ENCODE data around the gene OR5H1. TPM values are rescaled to one million over a fixed set of nuclear protein-coding genes. Genes with fewer than 3 reads are reported as not detected.

OR5H1 gene
- total RNA-seq, 2 donors from 2014 or later, result not detected

DNA sequence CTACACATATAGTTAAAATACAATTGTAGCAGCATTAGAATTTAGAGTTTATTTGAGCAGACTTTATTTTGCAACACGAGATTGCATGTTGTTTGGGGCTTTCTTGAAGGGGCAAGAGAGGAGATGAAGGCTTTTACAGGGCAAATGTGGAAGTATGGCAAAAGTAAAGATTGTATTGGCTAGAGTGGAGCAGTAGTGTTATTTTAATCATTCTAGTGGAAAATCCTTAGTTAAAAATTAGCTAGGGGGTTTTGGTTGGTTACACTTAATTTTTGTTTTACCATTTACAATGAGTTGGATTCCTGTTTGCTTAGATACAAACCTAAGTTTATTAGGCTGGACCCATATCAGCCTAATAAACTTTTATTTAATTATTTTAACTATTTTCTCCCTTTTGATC lies 40.5 kb downstream of the OR5H1 start:
- DNase-seq (ENCODE audit: low spot score) (no peak), ATAC-seq (ENCODE audit: insufficient number of reproducible peaks, low FRiP score, low read depth) (no peak)
- TF ChIP-seq, protein P1, sequence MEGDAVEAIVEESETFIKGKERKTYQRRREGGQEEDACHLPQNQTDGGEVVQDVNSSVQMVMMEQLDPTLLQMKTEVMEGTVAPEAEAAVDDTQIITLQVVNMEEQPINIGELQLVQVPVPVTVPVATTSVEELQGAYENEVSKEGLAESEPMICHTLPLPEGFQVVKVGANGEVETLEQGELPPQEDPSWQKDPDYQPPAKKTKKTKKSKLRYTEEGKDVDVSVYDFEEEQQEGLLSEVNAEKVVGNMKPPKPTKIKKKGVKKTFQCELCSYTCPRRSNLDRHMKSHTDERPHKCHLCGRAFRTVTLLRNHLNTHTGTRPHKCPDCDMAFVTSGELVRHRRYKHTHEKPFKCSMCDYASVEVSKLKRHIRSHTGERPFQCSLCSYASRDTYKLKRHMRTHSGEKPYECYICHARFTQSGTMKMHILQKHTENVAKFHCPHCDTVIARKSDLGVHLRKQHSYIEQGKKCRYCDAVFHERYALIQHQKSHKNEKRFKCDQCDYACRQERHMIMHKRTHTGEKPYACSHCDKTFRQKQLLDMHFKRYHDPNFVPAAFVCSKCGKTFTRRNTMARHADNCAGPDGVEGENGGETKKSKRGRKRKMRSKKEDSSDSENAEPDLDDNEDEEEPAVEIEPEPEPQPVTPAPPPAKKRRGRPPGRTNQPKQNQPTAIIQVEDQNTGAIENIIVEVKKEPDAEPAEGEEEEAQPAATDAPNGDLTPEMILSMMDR (IDR thresholded peaks at IDR 0.05), result no peak
- H3K4me1 ChIP-seq (ENCODE audit: control insufficient read depth in 1 of 2, low read depth in 2 of 2), result no peaks in the 10 kb centered on the region
- H3K27me3 ChIP-seq (replicated peaks; ENCODE audit: insufficient read depth), result no peaks in the 10 kb centered on the region
- H3K27ac ChIP-seq, result no peak overlapping the region
- no peaks in the 10 kb centered on the region for H3K9me3 ChIP-seq
- no peaks in the 10 kb centered on the region for H3K36me3 ChIP-seq
- H3K4me3 ChIP-seq, result no peak overlapping the region

DNA sequence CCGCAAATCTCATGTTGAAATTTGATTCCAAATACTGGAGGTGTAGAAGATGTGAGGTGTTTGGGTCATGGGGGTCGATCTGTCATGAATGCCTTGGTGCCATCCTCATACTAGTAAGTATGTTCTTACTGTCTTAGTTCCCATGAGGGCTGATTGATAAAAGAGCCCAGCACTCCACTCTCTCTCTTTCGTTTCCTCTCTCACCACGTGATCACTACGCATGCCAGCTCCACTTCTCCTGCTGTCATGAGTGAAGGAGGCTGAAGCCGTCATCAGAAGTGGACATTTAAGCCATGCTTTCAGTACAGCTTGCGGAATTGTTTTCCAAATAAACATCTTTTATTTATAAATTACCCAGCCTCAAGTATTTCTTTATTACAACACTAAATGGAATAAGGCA lies 42.1 kb downstream of the OR5H1 start:
- H3K27ac ChIP-seq, result no peak overlapping the region
- DNase-seq (ENCODE audit: low spot score) (no peak), ATAC-seq (ENCODE audit: insufficient number of reproducible peaks, low FRiP score, low read depth) (no peak)
- no peaks in the 10 kb centered on the region for H3K9me3 ChIP-seq
- TF ChIP-seq, protein P1 (IDR thresholded peaks at IDR 0.05), result no peak
- no peaks in the 10 kb centered on the region for H3K36me3 ChIP-seq
- no peaks in the 10 kb centered on the region for H3K4me1 ChIP-seq (ENCODE audit: control insufficient read depth in 1 of 2, low read depth in 2 of 2)
- H3K4me3 ChIP-seq, result no peak overlapping the region
- H3K27me3 ChIP-seq (replicated peaks; ENCODE audit: insufficient read depth), result no peaks in the 10 kb centered on the region

DNA sequence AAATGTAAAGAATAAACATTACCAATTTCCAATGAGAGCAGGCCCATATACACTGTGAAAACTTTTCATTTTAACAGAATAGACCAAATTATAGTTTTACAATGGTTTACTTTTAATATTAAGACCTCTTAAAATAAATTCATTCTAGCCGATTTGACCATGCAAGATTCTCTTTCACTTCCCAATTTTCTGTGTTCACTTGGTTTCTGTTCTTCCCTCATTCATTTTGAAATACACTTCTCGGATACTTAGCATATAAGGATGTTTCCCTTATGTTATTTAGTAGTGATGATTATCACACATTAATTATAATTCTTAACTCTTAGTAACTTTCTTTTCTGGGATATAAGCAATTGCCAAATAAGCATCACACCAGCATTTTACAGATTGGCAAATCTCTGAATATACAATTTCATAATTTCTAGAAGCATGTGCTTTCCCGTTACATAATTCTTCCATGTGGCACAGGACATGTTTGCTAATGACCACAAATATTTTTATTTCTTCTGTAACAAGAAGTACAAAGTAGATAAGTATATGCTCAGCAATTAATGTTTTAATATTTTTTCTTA lies 49.9 kb downstream of the OR5H1 start:
- no peaks in the 10 kb centered on the region for H3K9me3 ChIP-seq
- no peak for ATAC-seq (ENCODE audit: insufficient number of reproducible peaks, low FRiP score, low read depth)

DNA sequence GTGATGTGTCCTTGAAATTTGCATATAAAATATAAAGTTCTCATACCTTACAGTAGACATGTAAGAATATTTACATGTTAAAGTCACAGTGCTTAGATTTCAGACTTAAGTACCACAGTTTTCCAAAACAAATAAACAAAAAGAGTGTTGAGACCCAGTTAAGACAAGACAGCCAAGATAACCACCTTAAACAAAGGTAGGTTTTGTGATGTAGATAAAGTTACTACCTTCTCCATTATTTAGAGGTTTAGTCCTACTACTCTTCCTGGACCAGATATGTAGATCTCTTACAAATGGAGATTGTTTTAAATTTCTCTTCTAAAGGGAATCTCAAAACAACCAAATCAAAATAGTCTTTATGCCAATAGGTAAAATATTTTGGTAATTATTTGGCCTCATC lies 51.7 kb downstream of the OR5H1 start:
- TF ChIP-seq, protein P1 (IDR thresholded peaks at IDR 0.05), result no peak
- no peak for DNase-seq (ENCODE audit: low spot score)
- Histone ChIP-seq H3K27ac (no peak overlapping the region), H3K4me3 (no peak overlapping the region), H3K27me3 (replicated peaks; ENCODE audit: insufficient read depth) (no peaks in the 10 kb centered on the region), H3K36me3 (no peaks in the 10 kb centered on the region), H3K4me1 (ENCODE audit: control insufficient read depth in 1 of 2, low read depth in 2 of 2) (no peaks in the 10 kb centered on the region), H3K9me3 (no peaks in the 10 kb centered on the region)
- ATAC-seq (ENCODE audit: insufficient number of reproducible peaks, low FRiP score, low read depth), result no peak

More for the DNA sequence above, 49.9 kb downstream of the OR5H1 start:
- TF ChIP-seq, protein P1 (IDR thresholded peaks at IDR 0.05), result no peak
- no peak overlapping the region for H3K4me3 ChIP-seq
- H3K36me3 ChIP-seq, result no peaks in the 10 kb centered on the region
- no peaks in the 10 kb centered on the region for H3K4me1 ChIP-seq (ENCODE audit: control insufficient read depth in 1 of 2, low read depth in 2 of 2)
- DNase-seq (ENCODE audit: low spot score), result no peak
- no peak overlapping the region for H3K27ac ChIP-seq
- no peaks in the 10 kb centered on the region for H3K27me3 ChIP-seq (replicated peaks; ENCODE audit: insufficient read depth)

DNA sequence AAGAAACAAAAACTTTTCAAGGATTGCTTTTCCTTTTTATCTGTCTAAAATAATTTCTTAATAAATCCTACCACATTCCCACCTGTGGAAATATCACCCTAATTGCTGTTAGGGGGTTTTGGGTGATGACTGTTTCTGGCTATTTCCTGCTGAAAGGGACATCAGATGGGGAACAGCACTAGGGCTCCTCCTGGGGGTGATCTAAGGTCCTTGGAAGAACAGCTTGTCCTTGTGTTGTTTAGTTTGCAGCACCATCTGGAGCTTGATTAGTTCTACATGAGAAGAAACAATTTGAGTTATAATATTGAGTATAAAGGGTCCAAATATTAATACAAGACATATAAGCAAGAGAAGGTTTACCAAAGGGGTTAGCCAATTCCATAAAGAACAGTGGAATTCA lies 54.7 kb downstream of the OR5H1 start:
- Histone ChIP-seq H3K27me3 (replicated peaks; ENCODE audit: insufficient read depth) (no peaks in the 10 kb centered on the region), H3K9me3 (no peaks in the 10 kb centered on the region), H3K4me1 (ENCODE audit: control insufficient read depth in 1 of 2, low read depth in 2 of 2) (no peaks in the 10 kb centered on the region), H3K4me3 (no peak overlapping the region), H3K36me3 (no peaks in the 10 kb centered on the region), H3K27ac (no peak overlapping the region)
- TF ChIP-seq, protein P1 (IDR thresholded peaks at IDR 0.05), result no peak
- DNase-seq (ENCODE audit: low spot score) (no peak), ATAC-seq (ENCODE audit: insufficient number of reproducible peaks, low FRiP score, low read depth) (no peak)

Other genes with a start within 250 kb of the OR5H1 start
- gene RIOX2, start 158.3 kb upstream of the OR5H1 start, total RNA-seq, result 10 to 100 TPM; 14.2 to 24.8 TPM
- gene GABRR3, start 95.4 kb upstream of the OR5H1 start, total RNA-seq, result not detected
- not detected for gene OR5AC2, start 43.5 kb upstream of the OR5H1 start, total RNA-seq
- not detected for gene OR5H14, start 16.8 kb downstream of the OR5H1 start, total RNA-seq
- gene OR5H15, start 36.0 kb downstream of the OR5H1 start, total RNA-seq, result not detected
- gene OR5H6, start 133.5 kb downstream of the OR5H1 start, total RNA-seq, result not detected
- not detected for gene OR5H2, start 151.8 kb downstream of the OR5H1 start, total RNA-seq
- not detected for gene OR5K4, start 223.1 kb downstream of the OR5H1 start, total RNA-seq

Data from thoracic aorta (tissue), 2 donors.